WERI-Rb-1 (cell line): ENCODE data around the gene KRTAP5-4.

Source experiments
- DNase-seq: peaks from one replicate; pipeline ENCODE4 v3.0.0-alpha.2; 2020
- H3K27ac ChIP-seq: fragments of 250-450 bp; sonication (Bioruptor Pico); 2 replicates; pipeline ENCODE4 v1.5.1; 2020; ENCODE audit warnings: mild to moderate bottlenecking, moderate library complexity
- H3K27me3 ChIP-seq: fragments of 250-450 bp; sonication (Bioruptor Pico); 2 replicates; pipeline ENCODE4 v1.5.1; 2021; ENCODE audit warnings: mild to moderate bottlenecking, low read depth, moderate library complexity; ENCODE audit not compliant: insufficient read depth, severe bottlenecking
- H3K36me3 ChIP-seq: fragments of 250-450 bp; sonication (Bioruptor Pico); 2 replicates; pipeline ENCODE4 v1.5.1; 2020; ENCODE audit warnings: mild to moderate bottlenecking, moderate library complexity
- H3K4me3 ChIP-seq: 2 replicates; pipeline ENCODE4 v1.5.1; 2011; ENCODE audit warnings: low read depth, mild to moderate bottlenecking, control low read depth, low read length
- H3K9me3 ChIP-seq: fragments of 250-450 bp; sonication (Bioruptor Pico); 2 replicates; pipeline ENCODE4 v1.5.1; 2021; ENCODE audit warnings: mild to moderate bottlenecking, moderate library complexity; ENCODE audit not compliant: severe bottlenecking
- CTCF ChIP-seq: IDR thresholded peaks from 2 replicates; pipeline ENCODE4 v1.5.1; 2011; ENCODE audit warnings: low read depth, mild to moderate bottlenecking, control low read depth, inconsistent platforms, low read length

KRTAP5-4 gene

GRCh38 chr11:1574238-1574932 lies 47.6 kb downstream of the KRTAP5-4 start:
- DNase-seq, result peak; percentile 49
- H3K4me3 ChIP-seq, result peak overlapping the region; percentile 11; the same call in 1 of the 2 replicates
- peaks cover 24% of the 10 kb centered on the region for H3K27me3 ChIP-seq

GRCh38 chr11:1573903-1574237 lies 48.1 kb downstream of the KRTAP5-4 start:
- H3K27ac ChIP-seq, result no peak overlapping the region
- H3K4me3 ChIP-seq, result peak overlapping the region; percentile 11; the same call in 1 of the 2 replicates
- peaks cover 13% of the 10 kb centered on the region for H3K9me3 ChIP-seq
- peaks cover 24% of the 10 kb centered on the region for H3K27me3 ChIP-seq
- no peak for TF ChIP-seq CTCF
- H3K36me3 ChIP-seq, result peaks cover 7% of the 10 kb centered on the region
- DNase-seq, result peak; percentile 30

More at GRCh38 chr11:1574238-1574932, 47.6 kb downstream of the KRTAP5-4 start:
- TF ChIP-seq CTCF, result peak; percentile 83
- Histone ChIP-seq H3K36me3 (peaks cover 3% of the 10 kb centered on the region; the same call in 1 of the 2 replicates), H3K9me3 (peaks cover 13% of the 10 kb centered on the region), H3K27ac (no peak overlapping the region)

- no peak overlapping the region for H3K27ac ChIP-seq
- peaks cover 7% of the 10 kb centered on the region for H3K36me3 ChIP-seq
- DNase-seq, result no peak
- H3K4me3 ChIP-seq, result peak overlapping the region; percentile 54
- H3K27me3 ChIP-seq, result peaks cover 24% of the 10 kb centered on the region
- peaks cover 8% of the 10 kb centered on the region for H3K9me3 ChIP-seq
- TF ChIP-seq CTCF, result no peak
These were observed 48.6 kb downstream of the KRTAP5-4 start for GRCh38 chr11:1573077-1573902.

GRCh38 chr11:1572197-1573076 lies 49.5 kb downstream of the KRTAP5-4 start, which contains the start of gene DUSP8:
Gene DUSP8 (minus strand): TSS chr11:1572271. CDS start chr11:1565826, 6,445 bp downstream.
- peaks cover 7% of the 10 kb centered on the region for H3K36me3 ChIP-seq
- no peaks in the 10 kb centered on the region for H3K9me3 ChIP-seq
- DNase-seq, result peak; percentile 89
- peak within 1 kb of the TSS; percentile 80 for H3K27ac ChIP-seq
- no peak for TF ChIP-seq CTCF
- peaks cover 24% of the 10 kb centered on the region for H3K27me3 ChIP-seq
- peak within 1 kb of the TSS; percentile 81 for H3K4me3 ChIP-seq

GRCh38 chr11:1571760-1572196 lies 50.2 kb downstream of the KRTAP5-4 start:
- Histone ChIP-seq H3K9me3 (no peaks in the 10 kb centered on the region), H3K4me3 (peak overlapping the region; percentile 81), H3K27ac (peak overlapping the region; percentile 80), H3K27me3 (peaks cover 24% of the 10 kb centered on the region), H3K36me3 (peaks cover 7% of the 10 kb centered on the region)
- DNase-seq, result no peak
- no peak for TF ChIP-seq CTCF
